Left lobe of liver (tissue), 2 donors: ENCODE measurements around the gene SLC24A3. TPM values are rescaled to one million over a fixed set of nuclear protein-coding genes. Genes with fewer than 3 reads are reported as not detected.
"Not testable (repeated sequence)": the region's sequence is repeated elsewhere in the genome, so short reads cannot be mapped to it uniquely, and the experiment has no call there.

Experiments
- ATAC-seq: fragments of 200-7000 bp; cut with Tn5 transposase; one replicate; pipeline ENCODE4 v1.9.1; 2020; ENCODE audit warnings: mild to moderate bottlenecking, moderate library complexity
- DNase-seq: peaks from one replicate; pipeline ENCODE4 v3.0.0-alpha.2; 2020; ENCODE audit warnings: low spot score
- total RNA-seq: library from RNA; stranded (reverse); gene quantifications from one replicate; pipeline ENCODE4 v1.2.1, GENCODE V29; 2021
- donor health status: DM: no; HTN: no; CAD: no; lungs with moderate emphysema.
- donor health status: DM: no; HTN: yes; CAD: no.

SLC24A3 gene
- total RNA-seq, 1 donor from 2014 or later: 0.35 TPM

DNA sequence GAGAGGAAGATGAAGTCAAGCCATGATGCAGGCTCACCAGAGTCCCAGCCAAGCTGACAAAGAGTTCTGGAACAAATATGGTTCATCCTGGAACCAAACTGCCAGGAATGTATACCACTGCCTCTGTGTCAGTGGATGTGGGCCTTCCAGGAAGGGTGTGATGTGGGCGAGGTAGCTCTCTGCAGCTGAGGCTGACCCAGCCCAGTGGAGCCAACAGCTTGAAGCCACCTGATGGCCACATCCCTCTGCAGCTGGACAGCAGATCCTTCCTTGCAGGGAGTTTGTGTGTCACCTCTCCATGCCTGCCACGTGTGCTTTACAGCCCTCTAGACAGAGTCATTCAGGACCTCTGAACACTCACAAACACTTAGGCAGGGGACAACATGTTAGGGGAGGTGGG lies 403.6 kb downstream of the SLC24A3 start:
- no peak for DNase-seq
- ATAC-seq: no peak

DNA sequence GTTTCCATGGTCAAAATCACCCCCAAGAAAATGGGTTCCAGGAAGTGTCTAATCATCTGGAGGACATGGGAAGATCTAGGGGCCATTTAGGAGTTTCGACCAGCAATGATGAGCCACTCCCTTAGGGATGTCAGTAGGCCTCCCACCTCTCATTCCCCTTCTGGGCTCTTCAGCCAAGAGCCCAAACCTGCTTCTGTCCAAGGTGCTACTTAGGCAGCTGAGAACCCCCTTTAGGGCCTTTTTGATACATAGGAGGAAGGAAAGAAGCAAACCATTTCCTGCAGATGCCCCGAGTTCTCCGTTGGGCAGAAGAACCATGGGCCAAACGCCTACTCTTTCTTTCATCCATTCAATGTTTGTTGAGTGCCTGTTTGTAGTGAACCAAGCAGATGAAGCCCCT lies 404.2 kb downstream of the SLC24A3 start:
- DNase-seq (no peak), ATAC-seq (no peak)

GRCh38 chr20:19617256-19617655 lies 404.8 kb downstream of the SLC24A3 start:
- no peak for ATAC-seq
- no peak for DNase-seq

GRCh38 chr20:19618711-19619110 lies 406.3 kb downstream of the SLC24A3 start:
- ATAC-seq (no peak), DNase-seq (no peak)

GRCh38 chr20:19619904-19620430 lies 407.5 kb downstream of the SLC24A3 start:
- DNase-seq (no peak), ATAC-seq (no peak)

DNA sequence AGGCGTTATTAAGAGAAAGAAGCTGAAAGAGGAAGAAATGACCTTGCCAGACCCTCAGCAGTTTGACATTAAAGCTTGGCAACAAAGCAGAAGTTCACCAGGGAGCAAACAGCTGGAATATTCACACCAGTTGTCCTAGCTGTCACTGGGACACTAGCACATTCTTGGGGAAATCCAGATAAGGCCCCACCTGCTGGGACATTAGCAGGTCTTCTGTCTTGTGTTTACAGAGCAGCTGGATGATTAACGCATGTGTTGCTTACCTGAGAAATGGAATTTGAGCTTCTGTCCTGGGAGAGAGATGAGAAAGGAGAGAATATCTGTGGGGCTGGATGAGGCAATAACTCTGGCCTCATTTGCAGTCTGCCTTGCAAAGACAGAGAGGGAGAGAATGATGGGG lies 408.0 kb downstream of the SLC24A3 start:
- ATAC-seq: no peak
- DNase-seq: no peak

- ATAC-seq (no peak), DNase-seq (no peak)
Measured at GRCh38 chr20:19621072-19621471, 408.6 kb downstream of the SLC24A3 start.

- ATAC-seq: no peak
- DNase-seq: no peak
Measured at GRCh38 chr20:19624221-19624965, 412.0 kb downstream of the SLC24A3 start.

GRCh38 chr20:19625426-19625825 lies 413.0 kb downstream of the SLC24A3 start:
- no peak for ATAC-seq
- no peak for DNase-seq

- DNase-seq (no peak), ATAC-seq (no peak)
Measured at GRCh38 chr20:19626896-19627295, 414.5 kb downstream of the SLC24A3 start.

DNA sequence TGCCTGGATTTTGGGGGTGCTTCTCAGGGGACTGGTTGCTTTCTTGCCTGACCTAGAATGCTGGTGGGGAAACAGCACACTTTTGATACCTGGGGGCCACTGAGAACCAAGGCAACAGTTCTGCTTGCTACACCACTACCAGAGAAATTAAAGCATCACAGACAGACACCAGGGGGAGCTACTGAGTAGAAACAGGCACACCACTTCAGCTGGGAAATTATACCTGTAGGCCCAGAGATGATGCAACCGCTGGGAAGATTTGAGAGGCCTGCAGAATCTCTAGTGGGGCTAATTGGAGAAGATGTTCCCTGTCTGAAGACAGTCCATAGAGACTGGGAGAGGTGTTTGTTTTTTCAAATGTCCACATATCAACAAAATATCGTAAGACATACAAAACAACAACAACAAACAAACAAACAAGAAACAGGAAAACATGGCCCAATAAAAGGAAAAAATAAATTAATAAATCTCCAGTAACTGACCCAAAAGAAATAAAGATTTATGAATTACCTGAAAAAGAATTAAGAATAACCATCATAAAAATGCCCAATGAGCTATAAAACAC lies 416.2 kb downstream of the SLC24A3 start:
- ATAC-seq (peak; percentile 99), DNase-seq (peak; percentile 66)

DNA sequence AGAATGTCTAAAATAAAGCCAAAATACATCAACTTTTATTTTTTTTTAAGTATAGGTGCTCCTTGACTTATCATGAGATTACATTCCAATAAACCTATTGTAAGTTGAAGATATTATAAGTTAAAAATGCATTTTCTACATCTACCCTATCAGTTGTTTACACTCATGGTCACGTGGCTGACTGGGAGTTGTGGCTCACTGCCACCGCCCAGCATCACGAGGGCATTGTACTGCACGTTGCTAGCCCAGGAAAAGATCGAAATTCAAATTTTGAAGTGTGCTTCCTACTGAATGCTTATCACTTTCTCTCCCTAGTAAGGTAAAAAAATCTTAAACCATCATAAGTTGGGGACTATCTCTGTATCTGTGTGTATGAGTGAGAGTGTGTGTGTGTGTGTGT lies 419.0 kb downstream of the SLC24A3 start:
- DNase-seq (peak; percentile 61), ATAC-seq (peak; percentile 72)

GRCh38 chr20:19633985-19634384 lies 421.5 kb downstream of the SLC24A3 start:
- no peak for DNase-seq

DNA sequence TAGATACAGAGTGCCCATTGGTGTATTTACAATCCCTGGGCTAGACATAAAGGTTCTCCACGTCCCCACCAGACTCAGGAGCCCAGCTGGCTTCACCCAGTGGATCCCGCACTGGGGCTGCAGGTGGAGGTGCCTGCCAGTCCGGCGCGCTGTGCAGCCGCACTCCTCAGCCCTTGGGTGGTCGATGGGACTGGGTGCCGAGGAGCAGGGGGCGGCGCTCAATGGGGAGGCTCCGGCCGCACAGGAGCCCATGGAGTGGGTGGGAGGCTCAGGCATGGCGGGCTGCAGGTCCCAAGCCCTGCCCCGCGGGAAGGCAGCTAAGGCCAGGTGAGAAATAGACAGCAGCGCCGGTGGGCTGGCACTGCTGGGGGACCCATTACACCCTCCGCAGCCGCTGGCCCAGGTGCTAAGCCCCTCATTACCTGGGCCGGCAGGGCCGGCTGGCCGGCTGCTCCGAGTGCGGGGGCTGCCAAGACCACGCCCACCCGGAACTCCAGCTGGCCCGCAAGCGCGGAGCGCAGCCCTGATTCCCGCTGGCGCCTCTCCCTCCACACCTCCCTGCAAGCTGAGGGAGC lies 427.1 kb downstream of the SLC24A3 start:
- not testable (repeated sequence) for DNase-seq, ATAC-seq

More at GRCh38 chr20:19633985-19634384, 421.5 kb downstream of the SLC24A3 start:
- ATAC-seq: no peak

DNA sequence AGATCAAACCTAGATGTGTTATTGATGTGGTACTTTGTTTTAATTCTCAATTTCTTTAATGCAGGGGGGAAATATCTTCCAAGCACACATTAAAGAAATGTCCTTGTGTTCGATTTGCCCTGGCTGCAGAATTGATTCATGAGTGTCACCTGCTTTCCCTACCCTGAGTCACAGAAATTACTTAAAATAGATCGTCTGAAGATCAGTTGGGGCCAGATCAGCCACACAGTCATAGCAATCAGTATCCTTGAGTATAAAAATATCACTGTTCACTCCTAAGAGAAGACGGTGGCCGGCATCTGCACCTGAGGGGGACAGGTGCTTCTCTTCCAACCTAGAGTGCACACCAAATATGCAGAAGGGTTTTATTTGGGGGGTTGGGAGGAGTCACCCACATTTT lies 430.4 kb downstream of the SLC24A3 start:
- DNase-seq (no peak), ATAC-seq (no peak)

GRCh38 chr20:19644085-19644484 lies 431.6 kb downstream of the SLC24A3 start:
- no peak for ATAC-seq

DNA sequence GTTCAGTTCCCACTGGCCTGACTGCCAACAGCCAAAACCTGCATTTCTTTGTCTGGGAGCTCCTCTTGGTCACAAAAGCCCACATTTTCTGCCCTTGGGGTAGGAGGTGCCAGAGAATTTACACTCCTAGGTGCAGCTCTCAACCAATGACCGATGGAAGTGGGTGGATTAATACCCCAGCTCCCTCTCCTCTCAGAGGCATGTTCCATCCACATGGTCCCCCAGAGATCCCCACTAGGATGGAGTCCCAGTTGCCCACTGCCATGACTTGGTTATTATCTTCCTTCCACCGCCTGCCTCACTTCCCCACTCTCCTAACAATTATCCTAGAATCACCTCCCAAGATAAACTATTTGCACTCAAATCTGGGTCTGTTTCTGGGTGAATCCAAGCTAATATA lies 434.5 kb downstream of the SLC24A3 start:
- ATAC-seq: no peak

More at GRCh38 chr20:19644085-19644484, 431.6 kb downstream of the SLC24A3 start:
- no peak for DNase-seq

GRCh38 chr20:19648024-19648423 lies 435.6 kb downstream of the SLC24A3 start:
- no peak for DNase-seq

More for the DNA sequence above, 434.5 kb downstream of the SLC24A3 start:
- no peak for DNase-seq

GRCh38 chr20:19649041-19649440 lies 436.6 kb downstream of the SLC24A3 start:
- DNase-seq (no peak), ATAC-seq (no peak)

More at GRCh38 chr20:19648024-19648423, 435.6 kb downstream of the SLC24A3 start:
- ATAC-seq: no peak

- ATAC-seq: peak; percentile 84
- DNase-seq: no peak
Measured at GRCh38 chr20:19652591-19653026, 440.2 kb downstream of the SLC24A3 start.

DNA sequence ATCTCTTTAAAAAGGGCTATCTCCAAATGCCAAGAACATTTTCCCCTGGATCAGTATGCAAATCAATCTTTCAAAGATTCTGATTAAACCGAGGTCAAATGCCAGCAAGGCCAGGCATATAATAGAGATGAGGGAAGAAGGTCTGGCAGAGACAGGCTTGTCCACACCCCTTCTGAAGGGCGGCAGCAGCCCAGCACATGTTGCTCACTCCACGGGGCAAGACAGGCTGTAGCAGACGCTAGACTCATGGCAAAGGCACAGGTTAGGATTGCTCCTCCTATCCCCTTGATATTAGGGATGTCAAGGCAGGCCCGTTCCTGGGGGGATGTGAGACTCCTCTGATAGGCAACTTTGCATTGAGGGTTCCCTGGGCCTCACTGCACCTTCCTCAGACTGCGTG lies 440.9 kb downstream of the SLC24A3 start:
- DNase-seq (no peak), ATAC-seq (no peak)

DNA sequence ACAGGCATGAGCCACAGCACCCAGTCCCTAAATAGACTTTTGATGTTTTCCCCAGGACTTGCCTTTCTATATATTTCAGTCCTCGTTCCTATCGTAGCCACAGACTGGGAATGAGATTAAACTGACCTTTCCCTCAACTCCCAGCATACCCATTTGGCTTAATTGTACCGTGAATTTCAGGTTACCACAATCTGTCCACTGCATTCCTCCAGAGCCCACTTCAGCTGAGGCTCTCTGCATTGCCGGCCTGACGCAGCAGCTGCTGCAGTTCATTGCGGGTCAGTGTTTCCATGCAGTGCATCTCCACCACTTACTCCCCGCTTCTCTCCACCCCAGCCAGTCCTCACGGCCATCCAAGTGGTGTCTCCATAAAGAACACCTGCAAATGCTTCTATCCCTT lies 442.5 kb downstream of the SLC24A3 start:
- ATAC-seq (no peak), DNase-seq (no peak)
